ENCODE measurements around the gene SYT11.

The SYT11 gene

DNA sequence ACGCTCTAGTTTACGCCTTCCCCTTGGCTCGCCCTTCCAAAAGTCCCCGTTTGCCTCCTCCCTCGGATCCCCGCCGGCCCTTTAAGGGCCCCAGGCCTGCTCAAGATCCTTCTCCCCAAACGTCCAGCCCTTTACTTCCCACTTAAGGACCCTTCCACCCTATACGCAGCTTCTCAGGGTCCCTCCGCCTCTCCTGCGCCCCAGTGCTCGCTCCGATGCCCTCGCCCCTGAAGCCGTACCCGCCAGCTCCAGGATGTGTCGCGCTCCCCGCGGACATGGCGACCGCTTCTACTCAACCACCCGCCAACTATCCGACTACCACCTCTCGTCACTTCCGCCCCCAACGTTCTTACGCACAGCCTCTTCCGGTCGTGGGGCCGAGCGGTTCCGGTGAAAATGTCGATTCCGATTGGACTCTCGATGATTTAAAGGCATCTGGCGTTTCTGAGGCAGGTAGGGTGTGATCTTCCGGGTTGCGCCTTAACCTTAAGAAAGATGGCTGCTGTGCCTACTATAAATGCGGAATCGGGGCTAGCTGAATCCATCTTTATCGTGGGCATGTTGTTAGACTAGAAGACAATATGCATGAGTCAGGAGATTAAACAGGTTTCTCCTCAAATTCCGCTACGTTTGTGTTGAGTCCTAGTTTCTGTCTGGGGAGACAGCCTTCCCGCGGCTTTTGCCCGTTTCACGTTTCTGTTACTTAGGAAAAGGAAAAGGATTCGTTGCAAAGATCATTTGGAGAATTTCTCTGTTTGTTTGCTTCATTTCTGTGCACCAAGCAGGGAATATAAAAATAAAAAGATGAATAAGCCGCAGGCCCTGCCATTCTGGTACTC, 74.9 kb downstream of the SYT11 start, which contains the start of gene KHDC4:
Gene KHDC4 (minus strand): TSS at position 317 of the 839 bp plus-strand sequence. CDS start 40 bp downstream, at position 277.
- peak; percentile 84 for DNase-seq (ENCODE audit: low read depth in 2 of 2)

Measured in stimulated activated CD8-positive, alpha-beta memory T cell treated with anti-CD3 and anti-CD28 coated beads, Interleukin-7, amount 100 ng/mL, for 1 hour (primary cell).